Keratinocyte (primary cell): ENCODE data around the gene CASZ1. TPM values are rescaled to one million over a fixed set of nuclear protein-coding genes. Genes with fewer than 3 reads are reported as not detected.

Experiments used
- DNase-seq: peaks from one replicate; pipeline ENCODE4 v3.0.0-alpha.2; 2011; ENCODE audit warnings: low read depth, missing footprints, low spot score
- FAIRE-seq: peaks from 2 replicates; lab custom pipeline; 2011; peaks lifted over from hg19 to GRCh38; lab: Jason Lieb, UNC
- H2AFZ ChIP-seq: 2 replicates; pipeline ENCODE4 v1.6.0; 2012; ENCODE audit warnings: low read length, control low read depth, inconsistent platforms; ENCODE audit not compliant: control insufficient read depth
- H3K27ac ChIP-seq: 2 replicates; pipeline ENCODE4 v1.5.1; 2011; ENCODE audit warnings: low read length; ENCODE audit not compliant: control insufficient read depth, insufficient read depth
- H3K27me3 ChIP-seq: 3 replicates; pipeline ENCODE4 v1.6.0; 2011; ENCODE audit warnings: low read length; ENCODE audit not compliant: control insufficient read depth, insufficient read depth; ENCODE audit errors: extremely low read depth
- H3K36me3 ChIP-seq, 2 experiments: 2 replicates in 1 of 2; 3 replicates in 1 of 2; pipeline ENCODE4 v1.5.1; 2011; ENCODE audit warnings: low read length in 2 of 2, mild to moderate bottlenecking in 1 of 2; ENCODE audit not compliant: control insufficient read depth in 2 of 2, insufficient read depth in 2 of 2; ENCODE audit errors: extremely low read depth in 1 of 2
- H3K4me1 ChIP-seq: 3 replicates; pipeline ENCODE4 v1.5.1; 2011; ENCODE audit warnings: low read length; ENCODE audit not compliant: control insufficient read depth, insufficient read depth; ENCODE audit errors: extremely low read depth
- H3K4me2 ChIP-seq: 3 replicates; pipeline ENCODE4 v1.6.0; 2011; ENCODE audit warnings: low read depth, low read length; ENCODE audit not compliant: control insufficient read depth, insufficient read depth; ENCODE audit errors: extremely low read depth
- H3K4me3 ChIP-seq, 3 experiments: fragments of 200-600 bp in 1 of 3; sonication (generic) in 1 of 3; 2 replicates in 2 of 3; 3 replicates in 1 of 3; pipeline ENCODE4 v1.5.1; 2011 to 2016; ENCODE audit warnings: low read length in 3 of 3, mild to moderate bottlenecking in 3 of 3, control low read depth in 2 of 3, inconsistent platforms in 1 of 3, low read depth in 1 of 3, mixed read lengths in 1 of 3, mixed run types in 1 of 3, moderate library complexity in 1 of 3; ENCODE audit not compliant: control insufficient read depth in 2 of 3, insufficient read depth in 2 of 3; ENCODE audit errors: extremely low read depth in 1 of 3
- H3K79me2 ChIP-seq: 2 replicates; pipeline ENCODE4 v1.6.0; 2012; ENCODE audit warnings: low read length; ENCODE audit not compliant: control insufficient read depth, insufficient read depth
- H3K9ac ChIP-seq: 3 replicates; pipeline ENCODE4 v1.6.0; 2011; ENCODE audit warnings: low read length; ENCODE audit not compliant: control insufficient read depth, insufficient read depth; ENCODE audit errors: extremely low read depth
- H3K9me1 ChIP-seq: 3 replicates; pipeline ENCODE4 v1.6.0; 2011; ENCODE audit warnings: low read length; ENCODE audit not compliant: control insufficient read depth, insufficient read depth; ENCODE audit errors: extremely low read depth
- H3K9me3 ChIP-seq: 2 replicates; pipeline ENCODE4 v1.5.1; 2012; ENCODE audit warnings: low read depth, low read length; ENCODE audit not compliant: control insufficient read depth
- H4K20me1 ChIP-seq: 3 replicates; pipeline ENCODE4 v1.6.0; 2011; ENCODE audit warnings: low read length; ENCODE audit not compliant: control insufficient read depth, insufficient read depth; ENCODE audit errors: extremely low read depth
- CTCF ChIP-seq, 3 experiments: IDR thresholded peaks in 1 of 3; conservative IDR thresholded peaks in 1 of 3; optimal IDR thresholded peaks in 1 of 3; 2 replicates in 2 of 3; 3 replicates in 1 of 3; pipeline versions ENCODE3 to v1.5.1; 2011; ENCODE audit warnings: low read length in 3 of 3, mild to moderate bottlenecking in 3 of 3, moderate library complexity in 2 of 3, control low read depth in 1 of 3, inconsistent platforms in 1 of 3; ENCODE audit not compliant: insufficient read depth in 2 of 3; ENCODE audit errors: extremely low read depth in 1 of 3
- EZH2 ChIP-seq: IDR thresholded peaks from one replicate; pipeline ENCODE4 v1.6.1; 2012; ENCODE audit warnings: inconsistent platforms, mild to moderate bottlenecking, low read length, moderate library complexity
- dilution Hi-C: fragments of 300-500 bp; cut with MboI; formaldehyde crosslinking; loops from one replicate; pipeline ENCODE4 v1.7.0; 2020; ENCODE audit warnings: low sequenced_read_pairs; ENCODE audit not compliant: extremely low pct_ligation_motif_present
- polyA plus RNA-seq, 5 experiments: library from polyadenylated mRNA; depleted of rRNA in 3 of 5; stranded (reverse) in 3 of 5; stranded (forward) in 1 of 5; unstranded in 1 of 5; fragments of >200 nt; gene quantifications; 1 replicate in 1 of 5; 2 replicates in 3 of 5; 3 replicates in 1 of 5; pipeline versions ENCODE4 v1.2.1 to v1.2.3, GENCODE V29; 2011 to 2012; ENCODE audit warnings: missing spikeins in 2 of 5, low read depth in 1 of 5, low replicate concordance in 1 of 5

CASZ1 gene
- polyA plus RNA-seq, 1 donor (not counting 4 experiments of a cell fraction or from before 2014, with no cell fraction given), result 2.8 TPM

- H3K27ac ChIP-seq, result no peak overlapping the region
- H3K9me1 ChIP-seq, result no peaks in the 10 kb centered on the region
- DNase-seq (no peak), FAIRE-seq (no peak)
- no peak overlapping the region for H3K4me2 ChIP-seq
- no peaks in the 10 kb centered on the region for H3K27me3 ChIP-seq
- dilution Hi-C loops, result no loop called here
- peaks cover 0 to 2% of the 10 kb centered on the region in 2 experiments for H3K36me3 ChIP-seq
- no peak overlapping the region for H2AFZ ChIP-seq
- H4K20me1 ChIP-seq, result no peaks in the 10 kb centered on the region
- no peak overlapping the region for H3K9ac ChIP-seq
- TF ChIP-seq EZH2, result no peak
- no peak for TF ChIP-seq CTCF (optimal IDR thresholded peaks at IDR 0.05 in 1 of 3, IDR thresholded peaks at IDR 0.05 in 1 of 3, conservative IDR thresholded peaks at IDR 0.05 in 1 of 3; ENCODE audit: extremely low read depth in 1 of 3, insufficient read depth in 2 of 3, low read length in 3 of 3)
- H3K4me1 ChIP-seq, result peaks cover 33% of the 10 kb centered on the region
- no peaks in the 10 kb centered on the region for H3K9me3 ChIP-seq
- peaks cover 2% of the 10 kb centered on the region for H3K79me2 ChIP-seq
- H3K4me3 ChIP-seq, result no peak overlapping the region
These were observed 24.7 kb downstream of the CASZ1 start for GRCh38 chr1:10771789-10772188.

GRCh38 chr1:10768552-10768951 lies 27.9 kb downstream of the CASZ1 start:
- Histone ChIP-seq H3K9ac (no peak overlapping the region), H3K4me1 (peaks cover 25% of the 10 kb centered on the region), H3K27ac (no peak overlapping the region), H3K9me3 (no peaks in the 10 kb centered on the region), H4K20me1 (no peaks in the 10 kb centered on the region), H3K27me3 (no peaks in the 10 kb centered on the region), H2AFZ (no peak overlapping the region), H3K79me2 (peaks cover 5% of the 10 kb centered on the region), H3K9me1 (no peaks in the 10 kb centered on the region), H3K4me3 (no peak overlapping the region), H3K36me3 (no peaks in the 10 kb centered on the region), H3K4me2 (no peak overlapping the region)
- TF ChIP-seq CTCF (optimal IDR thresholded peaks at IDR 0.05 in 1 of 3, IDR thresholded peaks at IDR 0.05 in 1 of 3, conservative IDR thresholded peaks at IDR 0.05 in 1 of 3; ENCODE audit: extremely low read depth in 1 of 3, insufficient read depth in 2 of 3, low read length in 3 of 3), result no peak
- TF ChIP-seq EZH2, result no peak
- FAIRE-seq, result no peak
- dilution Hi-C loops, result no loop called here
- DNase-seq, result no peak
